ENCODE results near the gene REPS2.

Gene REPS2

GRCh38 chrX:17098516-17099247, 152.2 kb downstream of the REPS2 start:
- no peak for DNase-seq

DNA sequence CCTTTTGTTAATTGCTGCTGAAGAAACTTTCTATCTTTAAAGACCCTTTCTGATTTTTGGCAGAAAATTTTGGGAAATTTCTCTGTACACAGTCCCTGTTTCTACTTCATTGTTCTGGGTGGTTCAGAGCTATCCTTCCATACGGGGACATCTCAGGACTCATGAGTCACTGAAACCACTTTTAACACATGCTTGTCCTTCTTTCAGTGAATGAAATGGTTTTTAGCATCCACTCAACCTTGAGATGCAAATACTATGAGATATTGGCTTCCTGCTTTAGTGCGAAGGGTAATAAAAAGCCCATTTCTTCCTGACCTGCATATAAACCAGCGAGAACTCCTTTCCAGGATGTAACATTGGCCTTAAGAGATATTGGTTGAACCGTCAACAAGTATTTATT, 158.0 kb downstream of the REPS2 start:
- DNase-seq: no peak

- DNase-seq: no peak
These were observed 174.4 kb downstream of the REPS2 start for GRCh38 chrX:17120816-17121215.

GRCh38 chrX:17154001-17154400, 207.5 kb downstream of the REPS2 start:
- no peak for DNase-seq

DNA sequence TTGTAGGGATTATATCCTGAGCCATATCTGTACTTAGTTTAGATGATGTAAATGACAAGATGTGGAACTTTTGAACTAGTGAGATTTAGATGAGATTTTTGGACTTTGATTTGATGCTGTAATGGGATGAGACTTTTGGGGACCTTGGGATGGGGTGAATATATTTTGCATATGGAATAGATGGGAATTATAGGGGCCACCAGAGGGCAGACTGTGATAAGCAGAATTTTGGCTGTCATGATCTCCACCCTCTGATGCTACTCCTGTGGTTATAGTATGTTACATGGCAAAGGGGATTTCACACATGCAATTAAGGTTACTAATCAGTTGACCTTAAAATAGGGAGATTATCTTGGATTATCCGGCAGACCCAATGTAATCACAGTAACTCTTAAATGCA, 214.5 kb downstream of the REPS2 start:
- DNase-seq: no peak

- DNase-seq: no peak
These were observed 215.5 kb downstream of the REPS2 start for GRCh38 chrX:17161991-17162390.

- no peak for DNase-seq
These were observed 217.6 kb downstream of the REPS2 start for GRCh38 chrX:17164079-17164478.

- no peak for DNase-seq
These were observed 218.5 kb downstream of the REPS2 start for GRCh38 chrX:17164941-17165340.

- no peak for DNase-seq
These were observed 221.5 kb downstream of the REPS2 start for GRCh38 chrX:17167915-17168314.

GRCh38 chrX:17170973-17171372, 224.5 kb downstream of the REPS2 start:
- no peak for DNase-seq

DNA sequence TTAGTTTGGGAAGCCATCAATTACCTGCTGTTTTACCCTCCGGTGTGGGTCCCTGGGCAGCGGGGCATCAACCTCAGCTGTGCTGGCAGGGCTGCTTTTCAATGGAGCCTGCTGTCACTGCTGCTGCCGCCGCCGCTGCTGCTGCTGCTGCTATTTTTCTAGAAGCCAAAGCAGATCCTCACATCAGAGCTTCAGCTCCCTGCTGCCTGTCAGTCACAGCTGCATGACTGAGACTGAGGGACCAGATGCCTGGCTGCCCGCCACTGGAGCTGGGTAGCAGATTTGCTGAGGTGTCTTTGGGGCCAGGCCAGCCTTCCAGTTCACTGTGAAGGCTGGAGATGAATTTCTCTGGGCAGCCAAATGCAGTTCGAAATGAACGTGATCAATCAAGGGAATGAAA, 228.2 kb downstream of the REPS2 start:
- DNase-seq: no peak

- no peak for DNase-seq
These were observed 235.9 kb downstream of the REPS2 start for GRCh38 chrX:17182317-17182716.

- DNase-seq: no peak
These were observed 237.1 kb downstream of the REPS2 start for GRCh38 chrX:17183566-17183965.

GRCh38 chrX:17185431-17185830, 239.0 kb downstream of the REPS2 start:
- DNase-seq: no peak

DNA sequence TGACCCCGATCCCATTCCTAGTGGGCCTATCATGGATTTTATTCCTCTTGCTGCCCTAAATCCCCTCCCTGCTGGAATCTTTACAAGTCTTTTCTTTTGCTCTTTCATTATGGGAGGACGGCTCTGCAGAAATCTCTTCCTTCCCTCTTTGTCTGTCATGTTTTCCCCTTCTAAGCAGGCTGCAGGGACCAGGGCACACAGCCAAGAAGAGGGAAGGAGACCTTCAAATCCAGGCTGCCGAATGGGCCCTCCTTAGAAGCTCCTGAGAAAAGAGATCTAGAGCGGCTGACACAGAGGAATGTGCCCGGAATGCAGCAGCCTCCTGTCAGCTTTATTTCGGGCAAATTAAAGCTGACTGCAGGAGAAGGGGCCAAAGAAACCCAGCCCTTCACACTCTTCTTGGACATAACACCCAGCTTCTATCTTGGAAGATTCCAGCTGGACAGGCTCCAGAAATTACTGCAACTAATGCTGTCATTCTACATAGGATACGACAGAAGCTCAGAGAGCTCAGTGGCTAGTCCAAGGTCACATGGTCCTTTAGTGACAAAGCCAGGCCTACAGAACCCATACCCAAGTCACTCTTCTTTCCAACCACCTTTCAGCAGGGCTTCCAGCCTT, 240.8 kb downstream of the REPS2 start:
- DNase-seq: no peak

- DNase-seq: no peak
These were observed 245.6 kb downstream of the REPS2 start for GRCh38 chrX:17192106-17192505.

All from NCI-H510A (cell line).